ENCODE data around the gene DIPK1A.

DNA sequence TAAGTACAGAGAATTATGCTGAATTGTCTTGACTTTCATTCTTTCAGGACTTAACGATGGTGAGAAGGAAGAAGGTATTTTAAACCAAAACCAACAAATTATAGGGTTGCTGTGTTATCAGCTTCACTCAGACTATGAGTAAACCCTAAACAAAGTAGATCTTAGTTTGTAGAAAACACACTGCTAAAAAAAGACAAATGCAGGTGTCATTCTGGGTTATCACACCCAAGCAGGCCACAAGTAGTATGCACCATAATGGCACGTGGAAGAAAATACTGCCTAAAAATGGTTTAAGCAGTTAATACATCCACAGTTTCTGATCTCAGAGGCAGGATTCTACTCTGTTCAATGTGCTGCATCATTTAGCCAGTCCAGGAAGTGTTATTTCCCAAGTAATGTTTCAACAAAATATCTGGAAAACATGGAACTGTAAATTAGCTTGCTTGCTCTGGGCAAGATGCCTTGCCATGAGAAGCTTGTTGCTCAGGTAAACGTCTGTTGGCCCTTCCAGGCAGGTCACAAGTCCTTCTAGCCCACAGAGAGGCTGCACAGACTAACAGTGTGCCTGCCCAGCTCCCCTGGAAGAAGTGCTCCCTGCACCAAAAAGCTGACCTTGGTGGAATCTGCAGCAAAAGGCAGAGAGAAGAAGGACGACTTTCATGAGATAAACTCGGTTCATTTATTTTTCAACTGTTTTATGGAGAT, 4.1 kb downstream of the DIPK1A start:
- TF ChIP-seq, protein P1, sequence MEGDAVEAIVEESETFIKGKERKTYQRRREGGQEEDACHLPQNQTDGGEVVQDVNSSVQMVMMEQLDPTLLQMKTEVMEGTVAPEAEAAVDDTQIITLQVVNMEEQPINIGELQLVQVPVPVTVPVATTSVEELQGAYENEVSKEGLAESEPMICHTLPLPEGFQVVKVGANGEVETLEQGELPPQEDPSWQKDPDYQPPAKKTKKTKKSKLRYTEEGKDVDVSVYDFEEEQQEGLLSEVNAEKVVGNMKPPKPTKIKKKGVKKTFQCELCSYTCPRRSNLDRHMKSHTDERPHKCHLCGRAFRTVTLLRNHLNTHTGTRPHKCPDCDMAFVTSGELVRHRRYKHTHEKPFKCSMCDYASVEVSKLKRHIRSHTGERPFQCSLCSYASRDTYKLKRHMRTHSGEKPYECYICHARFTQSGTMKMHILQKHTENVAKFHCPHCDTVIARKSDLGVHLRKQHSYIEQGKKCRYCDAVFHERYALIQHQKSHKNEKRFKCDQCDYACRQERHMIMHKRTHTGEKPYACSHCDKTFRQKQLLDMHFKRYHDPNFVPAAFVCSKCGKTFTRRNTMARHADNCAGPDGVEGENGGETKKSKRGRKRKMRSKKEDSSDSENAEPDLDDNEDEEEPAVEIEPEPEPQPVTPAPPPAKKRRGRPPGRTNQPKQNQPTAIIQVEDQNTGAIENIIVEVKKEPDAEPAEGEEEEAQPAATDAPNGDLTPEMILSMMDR (IDR thresholded peaks at IDR 0.05; ENCODE audit: low read length), result no peak
- no peak for TF ChIP-seq EZH2 (IDR thresholded peaks at IDR 0.05; ENCODE audit: borderline replicate concordance, low read length)
